GM18907 (cell line): ENCODE results near the gene ZNF492.
"Not testable (repeated sequence)": the region's sequence is repeated elsewhere in the genome, so short reads cannot be mapped to it uniquely, and the experiment has no call there.

Experiments used
- ATAC-seq: cut with Tn5 transposase; IDR thresholded peaks from one replicate; pipeline ENCODE4 v1.9.1; 2021; ENCODE audit warnings: mild to moderate bottlenecking, moderate library complexity; ENCODE audit not compliant: unreplicated experiment

Gene ZNF492

DNA sequence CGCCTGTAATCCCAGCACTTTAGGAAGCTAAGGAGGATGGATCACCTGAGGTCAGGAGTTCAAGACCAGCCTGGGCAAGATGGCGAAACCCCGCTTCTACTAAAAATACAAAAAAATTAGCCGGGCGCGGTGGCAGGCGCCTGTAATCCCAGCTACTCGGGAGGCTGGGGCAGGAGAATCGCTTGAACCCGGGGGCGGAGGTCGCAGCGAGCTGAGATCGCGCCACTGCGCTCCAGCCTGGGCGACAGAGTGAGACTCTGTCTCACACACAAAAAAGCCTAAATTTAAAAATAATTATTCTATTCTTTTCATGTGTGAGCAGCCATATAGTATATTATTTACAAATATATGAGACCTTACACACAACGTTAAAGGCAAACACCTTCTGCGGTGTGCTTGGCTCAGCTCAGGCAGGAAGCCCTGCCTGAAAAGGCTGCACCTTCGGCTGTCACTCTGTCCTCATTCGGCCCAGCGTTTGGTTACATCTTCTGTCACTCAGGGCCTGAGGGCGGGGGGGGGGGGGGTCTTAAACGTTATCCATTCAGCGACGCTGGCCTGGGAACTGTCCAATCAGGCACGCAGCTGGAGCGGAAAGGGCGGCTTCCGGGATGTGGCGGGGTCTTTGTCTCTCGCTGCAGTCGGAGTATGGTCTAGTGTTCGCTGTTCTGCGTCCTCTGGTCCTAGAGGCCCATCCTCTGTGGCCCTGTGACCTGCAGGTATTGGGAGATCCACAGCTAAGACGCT, at the start of gene ZNF492:
TSS of gene ZNF492 (plus strand) at position 619 of the 744 bp plus-strand sequence. CDS start 19,076 bp downstream, outside the sequence.
- ATAC-seq, result not testable (repeated sequence)

DNA sequence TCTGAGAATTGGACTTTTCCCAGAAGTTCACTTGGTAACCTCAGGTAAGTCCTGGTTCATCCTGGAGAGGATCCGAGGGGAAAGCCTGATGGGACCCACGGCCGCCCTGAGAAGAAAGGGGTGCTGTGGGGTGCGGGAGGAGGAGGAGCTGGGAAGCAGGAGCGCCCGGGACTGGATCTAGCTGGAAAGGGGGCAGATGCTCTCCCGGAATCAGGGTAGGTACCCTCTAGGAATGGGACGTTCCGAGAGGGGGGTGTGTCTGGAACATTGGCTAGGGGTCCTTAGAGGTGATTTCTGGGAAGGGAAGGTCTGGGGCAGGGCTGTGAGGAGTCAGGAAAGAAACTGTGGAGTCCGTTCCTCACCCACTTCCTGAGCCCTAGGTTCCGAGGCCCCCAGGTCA, 38.7 kb upstream of the ZNF492 start:
- ATAC-seq, result no peak

DNA sequence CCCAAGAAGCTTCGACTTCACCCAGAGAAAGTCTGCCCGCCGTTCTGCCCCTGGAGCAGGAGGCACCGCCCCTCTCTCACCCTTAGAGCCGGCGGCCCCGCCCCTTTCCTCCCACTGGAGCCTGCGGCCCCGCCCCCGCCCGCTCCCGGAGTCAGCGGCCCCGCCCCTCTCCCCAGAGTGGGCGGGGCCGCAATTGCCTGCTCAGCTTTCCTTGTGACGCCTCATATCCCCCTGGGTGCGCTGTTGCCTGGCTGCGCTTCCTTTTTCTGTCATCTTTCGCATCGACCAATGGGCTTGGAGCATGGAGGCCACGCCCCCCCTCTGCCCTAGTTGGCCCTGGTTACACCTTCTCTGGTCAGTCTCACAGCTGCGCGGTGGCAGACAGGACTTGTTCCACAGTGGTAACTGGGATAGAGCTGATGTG, 38.2 kb upstream of the ZNF492 start:
- ATAC-seq, result no peak

DNA sequence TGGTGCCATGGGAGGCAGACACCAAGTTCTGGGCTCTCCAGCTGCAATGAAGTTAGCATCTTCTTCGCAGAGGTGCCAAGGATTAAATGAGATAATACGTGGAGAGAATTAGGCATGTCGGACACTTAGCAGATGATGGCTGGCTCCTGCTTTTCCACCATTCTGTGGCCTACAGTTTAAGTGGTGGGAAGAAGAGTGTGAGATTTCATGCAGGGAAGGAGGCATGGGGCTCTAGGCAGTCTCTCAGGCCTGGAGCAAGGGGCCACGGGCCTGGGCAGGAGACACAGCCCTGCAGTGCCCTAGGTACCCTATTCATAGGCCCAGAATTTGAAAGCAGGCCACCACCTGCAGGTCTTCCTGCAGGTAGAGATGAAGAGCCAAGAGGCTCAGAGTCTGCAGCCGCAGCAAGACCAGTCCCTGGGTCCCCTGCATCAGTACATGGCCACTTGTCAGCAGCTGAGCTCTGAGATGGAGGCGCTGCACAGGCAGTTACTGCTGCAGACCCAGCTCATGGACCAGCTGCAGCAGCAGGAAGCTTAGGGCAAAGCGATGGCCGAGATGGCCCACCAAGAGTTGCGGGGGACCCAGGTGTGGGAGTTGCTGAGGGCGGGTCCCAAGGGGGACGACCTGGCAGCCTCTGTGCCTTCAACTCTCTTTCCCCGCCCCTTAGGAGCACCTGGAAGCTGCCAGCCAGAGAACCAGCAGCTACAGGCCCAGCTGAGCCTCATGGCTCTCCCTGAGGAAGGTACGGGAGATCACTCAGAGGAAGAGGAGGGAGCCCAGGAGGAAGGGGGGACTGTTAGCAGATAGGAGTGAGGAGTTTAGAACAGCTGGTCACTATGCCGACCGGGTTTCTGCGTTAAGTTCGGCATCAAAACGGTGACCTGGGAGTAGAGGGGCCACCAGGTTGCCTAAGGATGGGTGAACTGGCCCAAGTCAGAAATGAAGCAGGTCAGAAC, 33.2 kb upstream of the ZNF492 start:
- no peak for ATAC-seq

DNA sequence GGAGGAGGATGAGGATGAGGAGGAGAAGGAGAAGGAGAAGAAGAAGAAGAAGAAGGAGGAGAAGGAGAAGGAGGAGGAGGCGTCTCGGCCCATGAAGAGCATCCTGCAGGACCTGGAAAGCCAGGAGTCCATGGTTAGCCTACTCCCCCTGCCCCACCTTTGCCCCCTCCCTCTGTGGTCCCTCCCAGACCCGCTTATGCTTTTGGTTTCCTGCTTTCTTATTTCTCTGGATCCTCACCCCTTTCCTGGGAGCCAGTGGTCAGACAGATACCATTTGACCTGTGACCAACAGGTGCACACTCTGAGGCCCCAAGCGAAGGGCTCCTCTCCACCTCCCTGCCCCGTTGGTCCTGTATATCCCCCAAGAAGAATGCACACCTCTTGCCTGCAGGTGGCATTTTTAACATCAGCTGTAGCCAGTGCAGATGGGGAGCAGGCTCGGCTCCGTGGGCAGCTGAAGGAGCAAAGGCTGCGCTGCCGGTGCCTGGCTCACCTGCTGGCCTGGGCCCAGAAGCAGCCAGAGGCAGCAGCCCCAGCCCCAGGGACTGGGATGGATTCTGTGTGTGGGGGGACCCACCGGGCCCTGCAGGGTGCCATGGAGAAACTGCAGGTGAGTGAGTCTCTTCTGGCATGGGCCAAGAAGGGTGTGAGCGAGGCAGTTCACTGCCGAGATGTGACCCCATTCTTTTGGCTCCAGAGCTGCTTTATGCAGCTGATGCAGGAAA, 32.1 kb upstream of the ZNF492 start:
- ATAC-seq, result no peak

DNA sequence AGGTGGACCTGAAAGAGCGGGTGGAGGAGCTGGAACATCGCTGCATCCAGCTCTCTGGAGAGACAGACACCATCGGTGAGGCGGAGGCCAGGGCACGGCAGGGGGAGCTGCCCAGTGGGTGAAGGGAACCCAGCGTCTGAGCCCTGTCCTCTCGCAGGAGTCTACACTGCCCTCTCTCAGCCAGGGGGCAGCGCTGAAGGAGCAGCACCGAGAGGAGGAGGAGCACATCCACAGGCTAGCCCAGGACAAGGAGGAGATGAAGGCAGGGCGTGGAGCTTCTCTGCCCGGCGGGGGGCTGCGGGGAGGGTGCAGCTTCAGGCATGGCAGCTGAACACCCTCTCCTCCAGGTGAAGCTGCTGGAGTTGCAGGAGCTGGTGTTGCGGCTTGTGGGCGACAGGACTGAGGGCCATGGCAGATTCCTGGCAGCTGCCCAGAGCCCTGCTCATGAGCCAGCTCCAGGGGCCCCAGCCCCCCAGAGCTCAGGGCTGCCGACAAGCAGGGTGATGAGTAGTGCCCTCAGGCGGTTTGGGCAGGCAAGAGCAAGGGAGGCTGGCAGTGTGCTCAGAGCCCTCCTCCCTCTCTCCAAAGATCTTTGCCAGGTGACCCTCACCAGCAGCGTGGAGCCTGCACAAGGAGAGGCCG, 31.4 kb upstream of the ZNF492 start:
- no peak for ATAC-seq

DNA sequence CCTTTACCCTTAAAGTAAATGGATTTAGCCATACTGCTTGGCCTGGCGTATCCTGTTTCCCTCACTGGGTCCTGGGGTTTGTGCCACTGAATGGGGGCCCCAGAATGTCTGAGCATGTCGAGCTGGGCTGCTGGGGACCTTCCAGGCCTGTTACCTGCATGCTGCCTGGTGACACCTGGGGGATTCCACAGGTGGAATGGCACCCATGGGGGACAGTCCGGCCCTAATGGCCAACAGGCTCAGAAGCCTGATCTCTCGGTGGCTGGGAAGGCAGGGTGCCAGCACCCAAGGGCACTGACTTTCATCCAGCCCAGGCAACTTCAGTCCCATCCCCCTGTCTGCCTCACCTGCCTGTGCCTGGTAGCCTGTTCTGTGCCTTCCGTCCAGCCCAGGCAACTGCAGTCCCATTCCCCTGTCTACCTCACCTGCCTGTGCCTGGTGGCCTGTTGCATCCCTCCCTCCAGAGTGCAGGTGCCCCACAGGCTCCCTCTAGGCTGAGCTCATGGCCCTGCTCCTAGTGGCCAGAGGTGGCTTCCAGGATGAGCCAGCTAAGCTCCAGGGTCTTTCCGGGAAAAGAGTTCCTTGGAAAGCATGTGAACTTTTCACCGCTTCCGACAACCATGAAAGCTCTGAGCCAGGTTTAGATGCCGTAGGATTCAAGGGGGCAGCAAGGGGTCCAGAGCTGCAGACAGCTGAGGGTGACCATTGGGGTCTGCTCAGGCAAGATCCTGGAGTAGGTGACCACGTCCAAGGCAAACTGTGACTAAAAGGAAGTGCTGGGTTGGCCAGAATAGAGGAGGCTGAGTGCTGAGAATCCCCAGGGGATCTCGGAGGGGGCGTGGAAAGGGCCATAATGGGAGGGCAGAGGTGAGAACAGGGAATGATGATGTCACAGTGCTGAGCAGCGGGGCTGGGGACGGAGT, 30.3 kb upstream of the ZNF492 start:
- no peak for ATAC-seq

DNA sequence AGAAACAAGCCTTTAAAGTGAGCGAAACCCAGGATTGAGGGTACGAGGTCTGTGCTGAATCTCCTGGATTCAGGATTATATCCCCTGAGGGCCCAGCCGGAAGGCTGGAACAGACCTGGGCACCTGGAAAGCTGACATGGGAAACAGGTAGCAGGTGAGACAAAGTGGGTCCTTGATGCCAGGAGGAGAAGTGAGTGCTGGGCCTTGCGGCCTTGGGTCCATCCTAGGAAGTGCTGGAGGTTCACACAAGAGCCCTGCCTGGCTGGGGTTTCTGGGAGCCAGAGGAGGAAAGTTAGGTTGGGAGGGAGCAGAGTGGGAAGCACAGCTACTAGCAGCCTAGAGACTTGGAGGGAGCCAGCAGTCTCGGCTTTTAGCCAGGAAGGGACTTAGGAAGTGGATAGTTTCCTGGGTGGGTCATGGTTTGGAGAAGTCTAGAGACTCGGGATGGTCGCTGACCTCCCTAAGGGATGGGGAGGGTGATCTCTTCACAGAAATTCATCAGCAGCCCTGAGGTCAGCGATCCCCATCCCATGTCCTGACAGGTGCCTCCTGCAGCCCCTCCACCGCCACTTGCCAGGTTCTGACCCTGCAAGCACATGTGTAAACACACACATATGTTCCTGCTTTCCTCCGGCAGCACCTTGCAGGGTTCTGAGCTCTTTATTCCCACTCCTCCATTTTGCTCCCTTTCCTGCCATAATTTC, 29.4 kb upstream of the ZNF492 start:
- ATAC-seq, result no peak

DNA sequence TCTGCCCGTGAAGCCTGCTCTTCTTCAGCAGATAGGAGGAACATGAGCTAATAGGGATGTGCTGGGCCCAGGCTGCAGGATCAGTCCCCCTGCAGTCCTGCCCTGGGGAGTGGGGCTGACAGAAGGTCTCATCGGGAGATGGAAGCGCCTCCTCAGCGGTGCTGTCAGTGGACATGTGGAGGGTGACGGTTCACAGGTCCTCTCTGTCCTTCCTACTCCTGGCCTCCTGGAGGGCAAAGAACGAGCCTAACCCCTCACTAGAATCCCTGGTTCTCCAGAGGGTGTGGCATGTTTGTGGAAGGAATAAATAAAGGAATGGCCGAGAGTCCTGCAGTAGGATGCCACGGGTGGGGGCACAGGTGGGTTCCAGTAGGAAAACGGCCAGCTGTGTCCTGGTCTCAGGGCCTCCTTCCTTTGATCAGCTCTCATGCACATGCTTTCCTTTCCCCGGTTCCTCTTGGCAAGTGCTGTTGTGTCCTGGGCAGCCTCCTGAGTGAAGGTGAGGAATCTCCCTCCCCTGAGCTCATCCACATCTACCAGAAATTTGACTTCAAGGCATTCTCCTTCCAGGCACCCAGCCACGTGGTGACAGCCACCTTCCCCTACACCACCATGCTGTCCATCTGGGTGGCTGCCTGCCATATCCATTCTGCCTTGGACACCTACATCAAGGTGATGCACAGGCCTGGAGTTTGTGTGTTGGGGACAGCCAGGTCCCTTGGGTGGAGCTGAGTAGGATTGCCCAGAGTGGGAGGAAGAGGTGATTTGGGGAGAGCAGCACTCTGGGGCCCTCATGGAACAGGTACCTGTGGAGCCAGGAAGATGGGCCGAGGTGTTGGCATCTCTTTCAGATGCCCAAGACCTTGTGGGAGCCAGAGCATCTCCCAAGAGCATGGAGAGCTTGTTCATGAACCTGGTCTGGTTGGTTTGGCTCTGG, 28.6 kb upstream of the ZNF492 start:
- ATAC-seq, result no peak

DNA sequence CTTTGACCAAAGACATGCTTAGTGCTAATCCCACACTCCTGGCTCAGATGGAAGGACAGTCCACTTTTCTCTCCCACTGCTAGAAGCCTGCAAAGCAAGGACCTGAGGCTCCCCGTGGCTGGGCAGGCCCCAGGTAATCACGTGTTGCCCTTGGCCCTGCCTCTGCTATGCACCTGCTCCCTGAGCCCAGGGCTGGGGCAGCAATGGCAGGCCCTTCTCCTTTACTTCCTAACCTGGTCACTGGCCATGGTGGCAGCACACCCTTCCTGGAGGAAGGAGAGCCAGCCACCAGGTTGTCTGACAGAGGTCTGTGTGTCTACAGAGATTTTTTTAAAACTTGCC, 27.9 kb upstream of the ZNF492 start:
- ATAC-seq, result no peak

DNA sequence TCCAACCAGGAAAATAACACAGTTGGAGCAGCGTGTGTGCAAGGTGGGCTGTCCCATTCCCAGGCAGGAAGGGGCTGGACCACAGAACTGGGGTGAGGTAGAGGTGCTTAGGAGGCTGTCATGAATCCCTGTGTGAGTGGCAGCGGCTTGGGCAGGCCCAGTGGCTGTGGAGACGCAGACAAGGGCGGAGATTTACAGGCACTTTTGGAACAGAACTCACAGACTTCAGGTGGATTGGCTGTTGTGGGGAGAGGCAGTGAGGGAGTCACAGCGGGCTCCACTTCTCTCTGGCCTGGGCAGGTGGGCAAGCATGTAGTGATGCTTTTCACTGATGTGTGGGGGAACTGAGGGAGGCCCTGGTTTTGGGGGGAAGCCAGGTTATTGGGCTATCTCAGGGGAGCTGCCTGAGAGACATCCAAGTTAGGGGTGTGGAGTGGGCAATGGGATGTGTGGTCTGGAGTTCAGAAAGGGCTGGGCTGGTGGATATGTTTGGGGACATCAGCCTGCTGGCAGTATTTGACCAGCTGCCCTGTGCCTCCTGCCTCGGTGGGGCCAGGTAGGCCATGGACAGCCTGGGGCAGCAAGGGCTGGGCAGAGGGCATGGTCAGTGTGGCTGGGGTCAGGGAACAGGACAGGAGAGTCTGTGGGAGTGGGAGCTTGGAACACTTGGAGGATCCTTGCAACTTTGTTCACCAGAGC, 27.0 kb upstream of the ZNF492 start:
- no peak for ATAC-seq

DNA sequence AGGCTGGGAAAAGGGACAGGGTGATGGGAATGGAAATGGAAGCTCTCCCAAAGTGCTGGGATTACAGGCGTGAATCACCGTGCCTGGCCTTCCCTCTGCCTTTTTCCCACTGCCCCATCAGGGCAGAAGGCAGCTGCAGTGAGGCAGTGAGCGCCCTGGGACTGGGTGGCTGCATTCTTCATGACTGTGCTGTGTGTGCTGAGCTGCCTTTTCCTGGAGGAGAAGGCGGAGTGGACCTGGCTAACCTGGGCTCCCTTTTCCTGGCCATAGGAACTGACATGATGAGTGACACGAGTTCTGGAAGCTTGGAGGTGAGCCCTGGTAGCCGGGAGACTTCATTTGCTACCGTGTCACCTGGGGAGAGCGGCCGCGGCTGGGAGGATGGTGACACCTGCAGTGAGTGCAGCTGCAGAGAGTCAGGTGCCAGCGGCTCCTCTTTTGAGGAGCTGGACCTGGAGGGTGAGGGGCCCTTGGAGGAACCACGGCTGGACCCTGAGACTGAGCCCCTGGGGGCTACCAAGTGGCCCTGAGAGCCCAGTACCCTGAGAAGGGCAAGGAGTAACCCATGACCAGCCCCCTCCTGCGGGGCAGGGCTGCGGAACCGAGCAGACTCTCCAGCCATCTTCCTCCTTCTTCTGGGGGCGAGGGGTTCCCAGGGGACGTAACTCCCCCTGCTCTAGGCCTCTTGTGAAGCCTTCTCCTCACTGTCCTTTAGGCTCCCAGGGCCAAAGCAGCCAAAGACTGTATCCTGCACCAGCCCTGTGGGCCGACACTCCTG, 26.3 kb upstream of the ZNF492 start:
- ATAC-seq, result no peak

DNA sequence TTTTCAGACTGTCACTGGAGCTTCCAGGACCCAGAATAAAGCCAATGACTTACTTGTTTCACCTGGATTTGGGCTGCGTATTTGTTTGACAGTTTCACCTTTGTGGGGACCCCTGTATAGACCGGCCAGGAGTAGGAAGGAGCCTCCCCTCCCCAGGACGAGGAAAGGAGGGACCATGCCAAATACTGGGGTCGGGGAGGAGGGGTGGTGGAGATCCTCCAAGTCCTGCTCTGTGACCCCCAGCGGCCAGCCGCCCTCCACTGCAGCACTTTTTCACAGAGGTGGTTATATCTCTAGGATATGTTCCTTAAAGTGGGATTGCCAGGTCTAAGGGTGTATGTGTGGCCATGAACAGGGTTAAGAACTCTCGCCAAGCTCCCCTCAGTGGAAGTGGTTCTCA, 25.7 kb upstream of the ZNF492 start:
- ATAC-seq, result no peak

DNA sequence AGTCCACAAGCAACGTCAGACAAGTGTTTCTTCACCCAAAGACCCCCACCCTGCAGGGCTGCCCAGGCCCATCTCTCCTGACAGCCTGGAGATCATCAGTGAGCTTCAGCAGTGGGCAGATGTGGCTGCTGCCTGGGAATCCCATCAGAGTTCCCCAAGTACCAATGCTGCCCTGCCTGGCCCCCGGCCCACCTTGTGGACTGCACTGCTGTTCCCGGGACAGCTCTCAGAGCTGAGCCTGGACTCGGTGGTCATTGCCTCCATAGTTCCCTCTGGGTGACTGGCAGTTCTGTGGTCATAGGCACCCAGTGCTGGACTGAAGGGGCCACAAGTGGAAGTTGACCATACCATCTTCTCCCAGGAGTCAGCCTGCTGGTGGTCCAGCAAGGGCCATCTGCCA, 24.5 kb upstream of the ZNF492 start:
- ATAC-seq, result no peak

DNA sequence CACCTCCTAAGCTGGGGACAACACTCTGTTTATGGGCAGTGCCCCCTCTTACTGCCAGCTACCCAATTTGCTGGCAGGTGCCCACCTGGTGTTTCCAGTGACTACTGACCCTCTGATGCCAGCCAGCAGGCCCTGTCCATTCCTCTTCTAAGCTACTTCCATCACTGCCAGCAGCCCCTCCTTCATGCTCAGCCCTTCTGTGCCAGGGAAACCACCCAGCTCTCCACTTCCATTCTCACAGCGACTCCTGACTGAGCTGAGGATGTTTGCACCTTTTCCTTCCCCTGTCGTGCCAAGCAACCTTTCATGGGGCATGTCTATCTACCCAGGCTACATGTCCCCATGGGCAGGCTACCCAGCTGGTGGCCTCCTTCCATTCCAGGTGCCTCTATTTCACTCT, 24.0 kb upstream of the ZNF492 start:
- no peak for ATAC-seq

DNA sequence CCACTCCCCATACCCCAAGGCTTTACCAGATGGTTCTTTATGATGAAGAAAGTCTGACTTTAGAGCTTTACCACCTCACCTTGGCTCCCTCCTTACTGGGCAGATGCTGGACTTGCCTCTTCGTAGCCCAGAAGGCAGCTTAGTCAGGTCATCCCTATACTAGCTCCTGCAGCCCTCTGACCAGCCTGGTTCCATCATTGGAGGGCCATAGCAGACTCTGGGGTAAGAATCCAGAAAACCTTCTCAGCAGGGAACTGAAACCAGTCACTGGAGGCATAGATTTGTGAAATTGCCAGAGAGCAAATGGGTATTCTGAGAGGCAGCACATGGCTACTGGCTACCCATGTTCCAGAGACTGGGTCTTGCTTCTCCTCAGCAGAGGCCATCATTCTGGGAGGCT, 21.8 kb upstream of the ZNF492 start:
- ATAC-seq, result no peak

DNA sequence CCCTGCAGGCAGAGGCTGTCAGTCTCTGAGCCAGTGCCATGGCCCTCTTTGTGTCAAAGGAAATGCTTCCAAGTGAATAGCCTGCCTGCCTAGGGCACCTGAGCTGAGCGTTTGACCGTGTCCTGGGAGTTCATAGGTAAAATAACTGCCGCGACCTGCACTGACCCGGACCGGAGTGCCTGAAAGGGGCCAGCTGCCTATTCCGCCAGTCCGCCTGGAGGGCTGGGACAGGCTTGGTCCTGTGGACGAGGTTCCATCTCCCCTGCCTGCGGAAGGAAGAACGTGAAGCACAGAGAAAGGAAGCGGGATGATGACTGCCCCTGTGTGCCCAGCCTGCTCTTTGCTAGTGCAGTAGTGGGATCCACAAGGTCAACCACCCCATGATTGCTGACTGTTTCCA, 17.5 kb upstream of the ZNF492 start:
- ATAC-seq, result no peak
